HEK293 (cell line): ENCODE results near the gene PLK3.
A peak's percentile ranks its signal among the peaks of the same experiment; 100 is the strongest.

Source experiments
- CTCF ChIA-PET: fragments of 350-600 bp; formaldehyde crosslinking; extraction: SDS; loops from one replicate; lab custom pipeline; 2021; ENCODE audit warnings: antibody characterized with exemption; lab: Yijun Ruan, JAX
- POLR2A ChIA-PET: fragments of 300-600 bp; formaldehyde crosslinking; extraction: SDS; loops from one replicate; lab custom pipeline; 2020; ENCODE audit warnings: antibody characterized with exemption, inconsistent platforms; lab: Yijun Ruan, JAX
- H3K27ac ChIP-seq: fragments of 200-500 bp; sonication (Bioruptor generic); 2 replicates; pipeline ENCODE4 v1.5.1; 2014; ENCODE audit warnings: low read depth, low read length, control low read depth, inconsistent platforms; ENCODE audit errors: extremely low read depth
- H3K36me3 ChIP-seq, 2 experiments: fragments of 200-500 bp in 1 of 2; sonication (Bioruptor generic) in 1 of 2; 1 replicate in 1 of 2; 2 replicates in 1 of 2; pipeline ENCODE4 v1.5.1; 2014 to 2017; ENCODE audit warnings: inconsistent platforms in 2 of 2, low read length in 2 of 2; ENCODE audit not compliant: control insufficient read depth in 2 of 2, insufficient read depth in 1 of 2
- H3K4me1 ChIP-seq: fragments of 200-500 bp; sonication (Bioruptor generic); 2 replicates; pipeline ENCODE4 v1.5.1; 2014; ENCODE audit warnings: mild to moderate bottlenecking, low read length, inconsistent platforms; ENCODE audit not compliant: control insufficient read depth, insufficient read depth
- H3K4me3 ChIP-seq: 2 replicates; pipeline ENCODE4 v1.5.1; 2011; ENCODE audit warnings: low read depth, mild to moderate bottlenecking, control low read depth, low read length, moderate library complexity
- H3K9me3 ChIP-seq: fragments of 200-500 bp; sonication (Bioruptor generic); 2 replicates; pipeline ENCODE4 v1.5.1; 2014; ENCODE audit warnings: low read depth, low read length, inconsistent platforms; ENCODE audit not compliant: control insufficient read depth, insufficient read depth
- BCL11A ChIP-seq: fragments of 450-650 bp; formaldehyde crosslinking; IDR thresholded peaks from 2 replicates; pipeline ENCODE4 v1.5.1; 2016; ENCODE audit warnings: low read depth, missing biosample characterization, missing genetic modification characterization
- GLIS2 ChIP-seq: fragments of 450-650 bp; formaldehyde crosslinking; IDR thresholded peaks from 2 replicates; pipeline ENCODE4 v1.5.1; 2016; ENCODE audit warnings: missing biosample characterization, missing genetic modification characterization
- MYNN ChIP-seq: fragments of 450-650 bp; formaldehyde crosslinking; IDR thresholded peaks from 2 replicates; pipeline ENCODE4 v1.5.1; 2016; ENCODE audit warnings: missing biosample characterization, missing genetic modification characterization, borderline replicate concordance
- OVOL3 ChIP-seq: fragments of 450-650 bp; formaldehyde crosslinking; IDR thresholded peaks from 2 replicates; pipeline ENCODE4 v1.5.1; 2016; ENCODE audit warnings: missing biosample characterization, missing genetic modification characterization
- YY1 ChIP-seq: fragments of 450-650 bp; formaldehyde crosslinking; IDR thresholded peaks from 2 replicates; pipeline ENCODE4 v1.5.1; 2018; ENCODE audit warnings: missing biosample characterization, missing genetic modification characterization
- ZBTB20 ChIP-seq: fragments of 450-650 bp; formaldehyde crosslinking; IDR thresholded peaks from 2 replicates; pipeline ENCODE4 v1.5.1; 2016; ENCODE audit warnings: missing biosample characterization, missing genetic modification characterization
- ZNF10 ChIP-seq: fragments of 450-650 bp; formaldehyde crosslinking; IDR thresholded peaks from 2 replicates; pipeline ENCODE4 v1.5.1; 2017; ENCODE audit warnings: missing biosample characterization, missing genetic modification characterization
- ZNF121 ChIP-seq: fragments of 450-650 bp; formaldehyde crosslinking; IDR thresholded peaks from 2 replicates; pipeline ENCODE4 v1.5.1; 2016; ENCODE audit warnings: missing biosample characterization, missing genetic modification characterization
- ZNF169 ChIP-seq: fragments of 450-650 bp; formaldehyde crosslinking; IDR thresholded peaks from 2 replicates; pipeline ENCODE4 v1.5.1; 2016; ENCODE audit warnings: missing biosample characterization, missing genetic modification characterization
- ZNF175 ChIP-seq: fragments of 450-650 bp; formaldehyde crosslinking; IDR thresholded peaks from 2 replicates; pipeline ENCODE4 v1.5.1; 2016; ENCODE audit warnings: missing biosample characterization, missing genetic modification characterization
- ZNF211 ChIP-seq: fragments of 450-650 bp; formaldehyde crosslinking; IDR thresholded peaks from 2 replicates; pipeline ENCODE4 v1.5.1; 2016; ENCODE audit warnings: low read depth, missing biosample characterization, missing genetic modification characterization
- ZNF214 ChIP-seq: fragments of 450-650 bp; formaldehyde crosslinking; IDR thresholded peaks from 2 replicates; pipeline ENCODE4 v1.5.1; 2017; ENCODE audit warnings: missing biosample characterization, mild to moderate bottlenecking, missing genetic modification characterization, borderline replicate concordance
- ZNF311 ChIP-seq: fragments of 450-650 bp; formaldehyde crosslinking; IDR thresholded peaks from 2 replicates; pipeline ENCODE4 v1.5.1; 2017; ENCODE audit warnings: missing biosample characterization, missing genetic modification characterization, borderline replicate concordance
- ZNF350 ChIP-seq: fragments of 450-650 bp; formaldehyde crosslinking; IDR thresholded peaks from 2 replicates; pipeline ENCODE4 v1.5.0; 2017; ENCODE audit warnings: missing biosample characterization, mild to moderate bottlenecking, missing genetic modification characterization
- ZNF404 ChIP-seq: fragments of 450-650 bp; formaldehyde crosslinking; IDR thresholded peaks from 2 replicates; pipeline ENCODE4 v1.5.1; 2017; ENCODE audit warnings: missing biosample characterization, missing genetic modification characterization
- ZNF416 ChIP-seq: fragments of 450-650 bp; formaldehyde crosslinking; IDR thresholded peaks from 2 replicates; pipeline ENCODE4 v1.5.1; 2016; ENCODE audit warnings: missing biosample characterization, missing genetic modification characterization
- ZNF501 ChIP-seq: fragments of 450-650 bp; formaldehyde crosslinking; IDR thresholded peaks from 2 replicates; pipeline ENCODE4 v1.5.1; 2016; ENCODE audit warnings: missing biosample characterization, missing genetic modification characterization
- ZNF513 ChIP-seq: fragments of 450-650 bp; IDR thresholded peaks from 2 replicates; pipeline ENCODE4 v1.5.1; 2018; ENCODE audit warnings: missing biosample characterization, missing genetic modification characterization
- ZNF548 ChIP-seq: fragments of 450-650 bp; formaldehyde crosslinking; IDR thresholded peaks from 2 replicates; pipeline ENCODE4 v1.5.1; 2016; ENCODE audit warnings: missing biosample characterization, missing genetic modification characterization
- ZNF558 ChIP-seq: fragments of 450-650 bp; formaldehyde crosslinking; IDR thresholded peaks from 2 replicates; pipeline ENCODE4 v1.5.1; 2016; ENCODE audit warnings: missing biosample characterization, missing genetic modification characterization
- ZNF664 ChIP-seq: fragments of 450-650 bp; formaldehyde crosslinking; IDR thresholded peaks from 2 replicates; pipeline ENCODE4 v1.5.1; 2016; ENCODE audit warnings: missing biosample characterization, missing genetic modification characterization
- ZNF677 ChIP-seq: fragments of 450-650 bp; IDR thresholded peaks from 2 replicates; pipeline ENCODE4 v1.5.0; 2018; ENCODE audit warnings: missing biosample characterization, mild to moderate bottlenecking, missing genetic modification characterization, moderate library complexity
- ZNF785 ChIP-seq: fragments of 450-650 bp; formaldehyde crosslinking; IDR thresholded peaks from 2 replicates; pipeline ENCODE4 v1.5.1; 2016; ENCODE audit warnings: missing biosample characterization, missing genetic modification characterization

Gene PLK3

GRCh38 chr1:44777547-44777946 lies 22.6 kb upstream of the PLK3 start:
- Histone ChIP-seq H3K27ac (peak overlapping the region; percentile 99; the same call in 1 of the 2 replicates), H3K9me3 (no peaks in the 10 kb centered on the region), H3K4me1 (no peaks in the 10 kb centered on the region), H3K4me3 (no peak overlapping the region; the same call in 1 of the 2 replicates), H3K36me3 (peaks cover 36 to 66% of the 10 kb centered on the region in 2 experiments; a peak in 2 of 3 replicates)
- POLR2A ChIA-PET: interaction anchor here (0.6 to 1.0 kb wide), 6 partner anchors 15 to 234 kb away, joined by 3 to 5 read pairs (median 3); partner anchors contain the start of gene UROD
- CTCF ChIA-PET: interaction anchor here (1.0 to 1.3 kb wide), 2 partner anchors 9 to 46 kb away, joined by 5 to 6 read pairs; partner anchors contain the start of gene RNU5D-1
- TF ChIP-seq YY1 (tag by site-specific recombination): no peak
- no peak for TF ChIP-seq ZNF785 (tag by site-specific recombination)
- no peak for TF ChIP-seq ZNF404
- no peak for TF ChIP-seq ZBTB20 (tag by site-specific recombination)

GRCh38 chr1:44777969-44778635 lies 22.1 kb upstream of the PLK3 start:
- Histone ChIP-seq H3K9me3 (no peaks in the 10 kb centered on the region), H3K4me3 (no peak overlapping the region), H3K4me1 (no peaks in the 10 kb centered on the region), H3K36me3 (peaks cover 36 to 66% of the 10 kb centered on the region in 2 experiments; a peak in 2 of 3 replicates), H3K27ac (peak overlapping the region; percentile 99; the same call in 1 of the 2 replicates)
- ChIA-PET CTCF (interaction anchor here (1.0 to 1.3 kb wide), 2 partner anchors 9 to 47 kb away, joined by 5 to 6 read pairs; partner anchors contain the start of gene RNU5D-1), POLR2A (interaction anchor here (0.7 to 1.0 kb wide), 5 partner anchors 15 to 234 kb away, joined by 3 to 4 read pairs (median 3); partner anchors contain the start of gene UROD)
- TF ChIP-seq ZNF558 (tag by site-specific recombination) (no peak), ZNF416 (no peak), YY1 (tag by site-specific recombination) (no peak), BCL11A (no peak), ZNF548 (tag by site-specific recombination) (no peak), ZNF501 (tag by site-specific recombination) (no peak), ZNF350 (tag by site-specific recombination) (no peak), ZNF169 (no peak), ZNF513 (tag by site-specific recombination) (no peak), GLIS2 (no peak), ZNF10 (tag by site-specific recombination) (no peak), OVOL3 (tag by site-specific recombination) (no peak), ZNF214 (no peak), ZNF175 (no peak), ZNF121 (tag by site-specific recombination) (no peak), ZNF211 (no peak)

- CTCF ChIA-PET: interaction anchor here (1.0 kb wide), 1 partner anchor 14 kb away, joined by 4 read pairs; no protein-coding TSS in a partner anchor
These were observed 21.2 kb upstream of the PLK3 start for GRCh38 chr1:44778705-44779576.

More at GRCh38 chr1:44778705-44779576, 21.2 kb upstream of the PLK3 start:
- TF ChIP-seq ZNF677 (tag by site-specific recombination): no peak
- no peak for TF ChIP-seq ZNF311 (tag by site-specific recombination)
- TF ChIP-seq ZNF664 (tag by site-specific recombination): no peak
- no peak for TF ChIP-seq MYNN (tag by site-specific recombination)
- Histone ChIP-seq H3K27ac (no peak overlapping the region), H3K4me3 (no peak overlapping the region), H3K4me1 (no peaks in the 10 kb centered on the region), H3K36me3 (peaks cover 36 to 66% of the 10 kb centered on the region in 2 experiments; a peak in 2 of 3 replicates), H3K9me3 (no peaks in the 10 kb centered on the region)
- POLR2A ChIA-PET: interaction anchor here (1.0 to 2.3 kb wide), 3 partner anchors 14 to 233 kb away, joined by 3 to 13 read pairs (median 4); partner anchors contain the start of gene UROD
